Brain pericyte (primary cell): Measurements from ENCODE around the gene CRISP2.
"Not testable (repeated sequence)": the region's sequence is repeated elsewhere in the genome, so short reads cannot be mapped to it uniquely, and the experiment has no call there.

Experiments
- DNase-seq: peaks from one replicate; pipeline ENCODE4 v3.0.0-alpha.2; 2012; ENCODE audit warnings: low read depth, low spot score

Gene CRISP2

GRCh38 chr6:49713346-49713745 is at the start of gene CRISP2:
TSS of gene CRISP2 (minus strand) at chr6:49713543. CDS start at chr6:49709196, 4,347 bp downstream.
- DNase-seq: no peak

DNA sequence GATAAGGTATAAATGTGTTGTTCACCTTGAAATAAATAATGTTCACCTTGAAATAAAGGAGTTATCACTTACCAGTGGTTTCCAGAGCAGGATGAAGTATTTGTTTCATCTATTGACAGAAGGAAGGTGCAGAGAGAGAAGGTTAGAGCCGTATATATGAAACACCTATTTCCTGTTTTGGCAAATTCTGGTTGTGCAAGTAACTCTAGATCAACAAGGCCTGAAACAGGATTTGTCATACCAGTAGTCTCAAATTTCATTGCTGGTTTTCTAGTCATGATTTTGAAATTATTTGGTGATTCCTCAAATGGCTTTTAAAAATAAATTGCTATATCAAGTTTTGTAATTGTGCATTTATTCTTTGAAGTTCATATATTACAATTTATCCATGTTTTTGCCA is 30.9 kb upstream of the CRISP2 start, which contains the start of gene CRISP3:
CRISP3 (minus strand) TSS at position 130 of the 400 bp plus-strand sequence; CDS start at position 109, 21 bp downstream.
- no peak for DNase-seq

DNA sequence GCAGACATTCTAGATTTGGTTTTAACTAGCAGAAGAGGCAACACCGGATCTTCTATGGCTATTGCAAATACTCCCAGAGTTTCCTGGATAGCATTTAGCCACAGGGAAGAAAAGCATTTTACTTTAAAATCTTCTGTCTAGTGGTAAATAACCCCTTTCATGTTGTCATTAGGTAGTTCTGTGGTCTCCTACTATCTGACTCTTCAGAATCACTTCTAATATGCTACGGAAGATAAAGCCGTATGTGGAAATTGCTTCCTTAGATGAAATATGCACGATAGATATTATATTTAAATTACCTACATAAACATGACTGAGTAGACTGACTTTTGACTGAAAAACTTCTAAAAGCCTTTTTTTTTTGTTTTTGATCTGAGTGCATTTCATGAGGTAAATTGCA is 30.1 kb upstream of the CRISP2 start:
- no peak for DNase-seq

- no peak for DNase-seq
These were observed 26.1 kb upstream of the CRISP2 start for GRCh38 chr6:49739423-49739822.

- no peak for DNase-seq
These were observed 22.7 kb upstream of the CRISP2 start for GRCh38 chr6:49736017-49736508.

DNA sequence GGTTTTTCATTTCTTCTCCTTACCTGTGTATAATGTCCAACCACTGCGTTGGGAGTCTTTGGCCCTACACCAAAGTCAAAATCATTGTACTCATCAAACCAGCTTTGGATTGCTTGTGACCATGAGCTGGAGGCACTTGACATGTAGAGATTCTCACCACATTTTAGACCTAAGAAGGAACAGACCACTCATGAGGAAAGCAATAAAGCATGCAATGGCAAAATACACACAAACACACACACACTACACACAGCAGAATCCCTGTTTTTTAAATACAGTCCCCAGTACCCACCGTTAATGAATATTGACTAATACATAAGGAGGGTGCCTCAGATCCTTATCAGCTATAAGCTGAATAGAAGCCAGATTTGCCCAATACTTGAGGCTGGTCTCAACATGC is 20.3 kb upstream of the CRISP2 start:
- no peak for DNase-seq

- DNase-seq: no peak
These were observed 19.4 kb upstream of the CRISP2 start for GRCh38 chr6:49732781-49733180.

DNA sequence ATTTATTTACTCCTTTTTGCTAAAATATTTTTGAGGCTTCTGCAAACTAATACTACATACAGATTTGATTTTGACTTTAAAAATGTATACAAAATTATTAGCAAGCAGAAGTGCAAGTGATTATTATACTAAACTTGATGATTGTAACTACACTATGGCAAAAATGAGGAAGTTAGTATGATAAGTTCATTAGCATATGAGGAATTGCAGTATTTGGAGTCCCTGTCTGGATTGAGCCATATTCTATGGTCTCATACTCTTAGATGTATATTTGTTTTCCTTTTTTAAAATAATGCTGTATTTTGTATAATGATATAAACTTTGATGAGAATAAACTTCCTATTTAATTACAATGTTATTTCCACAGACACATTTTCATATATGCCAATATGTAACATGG is 16.9 kb upstream of the CRISP2 start:
- DNase-seq: no peak

- not testable (repeated sequence) for DNase-seq
These were observed 10.6 kb upstream of the CRISP2 start for GRCh38 chr6:49723917-49724316.

DNA sequence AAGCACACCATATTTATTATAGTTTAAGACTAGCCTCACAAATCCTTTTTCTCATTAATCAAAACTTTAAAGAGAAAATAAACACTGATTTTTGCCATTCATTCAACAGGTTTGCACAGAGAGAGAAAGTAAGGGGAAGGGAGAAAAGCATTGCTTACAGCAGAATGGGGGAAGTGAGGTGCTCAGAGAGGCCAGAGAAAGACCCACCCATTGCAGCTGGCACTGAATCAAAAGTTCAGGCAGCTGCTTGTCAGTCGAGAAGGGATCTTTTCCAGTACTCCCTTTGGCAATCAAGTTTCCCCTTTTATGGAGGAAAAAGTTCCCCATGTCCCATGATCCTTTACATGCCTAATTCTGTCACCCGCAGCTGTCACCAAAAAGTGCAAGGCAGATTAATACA is 8.0 kb upstream of the CRISP2 start:
- DNase-seq: no peak

DNA sequence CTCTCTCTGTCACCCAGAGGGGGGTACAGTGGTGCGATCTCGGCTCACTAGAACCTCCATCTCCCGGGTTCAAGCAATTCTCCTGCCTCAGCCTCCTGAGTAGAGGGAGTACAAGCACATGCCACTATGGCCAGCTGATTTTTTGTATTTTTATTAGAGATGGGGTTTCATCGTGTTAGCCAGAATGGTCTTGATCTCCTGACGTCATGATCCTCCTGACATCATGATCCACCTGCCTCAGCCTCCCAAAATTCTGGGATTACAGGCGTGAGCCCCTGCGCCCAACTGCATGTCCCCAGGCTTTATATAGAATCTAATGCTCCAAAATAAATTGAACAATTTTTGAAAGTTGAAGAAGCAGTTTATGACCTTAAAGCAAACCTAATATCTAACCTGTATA is 7.0 kb upstream of the CRISP2 start:
- no peak for DNase-seq

- DNase-seq: no peak
These were observed 14.9 kb downstream of the CRISP2 start for GRCh38 chr6:49698478-49698877.

- DNase-seq: no peak
These were observed 19.8 kb downstream of the CRISP2 start for GRCh38 chr6:49693512-49693911.

DNA sequence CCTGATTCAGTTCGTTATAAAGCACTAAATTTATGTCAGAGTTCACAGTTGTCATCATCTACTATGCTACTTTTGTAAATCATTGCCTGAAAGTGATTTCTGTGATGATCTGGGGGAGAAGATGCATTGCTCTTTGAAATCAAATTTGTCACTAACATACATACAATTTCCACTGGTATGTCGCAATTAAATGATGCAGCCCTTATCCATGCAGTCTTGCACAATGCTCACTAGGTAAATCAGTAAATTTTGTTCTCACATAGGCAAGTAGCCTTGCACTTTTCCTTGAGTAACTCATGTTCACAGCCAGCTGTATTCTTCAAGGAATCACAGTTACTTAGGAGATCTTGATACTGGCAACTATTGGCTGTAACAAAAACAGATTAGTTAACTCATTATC is 20.8 kb downstream of the CRISP2 start:
- no peak for DNase-seq

- DNase-seq: no peak
These were observed 36.6 kb downstream of the CRISP2 start for GRCh38 chr6:49676671-49677281.

DNA sequence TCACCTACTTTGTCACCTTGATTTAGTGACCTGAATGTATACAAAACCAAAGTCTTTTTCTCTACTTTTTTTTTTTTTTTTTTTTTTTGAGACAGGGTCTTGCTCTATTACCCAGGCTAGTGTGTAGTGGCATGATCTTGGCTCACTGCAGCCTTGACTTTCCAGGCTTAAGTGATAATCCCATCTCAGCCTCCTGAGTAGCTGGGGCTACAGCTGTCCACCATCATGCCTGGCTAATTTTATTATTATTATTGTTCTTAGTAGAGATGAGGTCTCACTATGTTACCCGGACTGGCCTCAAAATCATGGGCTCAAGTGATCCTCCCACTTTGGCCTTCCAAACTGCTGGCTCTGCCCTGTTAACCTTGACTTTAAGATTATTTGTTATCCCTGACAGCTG is 37.5 kb downstream of the CRISP2 start:
- no peak for DNase-seq

DNA sequence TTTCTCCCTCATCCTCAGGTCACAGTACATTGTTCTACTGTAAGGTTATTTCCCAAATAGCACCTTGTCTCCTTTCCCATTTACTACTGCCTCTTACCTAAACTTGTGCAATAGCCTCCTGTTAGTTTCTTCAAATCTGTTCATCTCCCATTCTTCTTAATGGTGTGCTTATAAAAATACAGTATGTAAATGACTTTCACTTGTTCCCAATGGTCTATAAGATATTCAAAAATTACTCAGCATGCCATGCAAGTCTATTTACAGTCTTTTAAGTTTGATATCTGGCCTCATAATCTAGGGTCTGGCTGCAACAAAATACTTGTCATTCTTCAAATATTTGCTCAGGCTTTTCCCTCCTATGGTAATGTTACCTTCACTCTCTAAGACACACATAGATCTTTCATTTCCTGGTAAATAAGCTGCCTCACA is 45.2 kb downstream of the CRISP2 start:
- no peak for DNase-seq

DNA sequence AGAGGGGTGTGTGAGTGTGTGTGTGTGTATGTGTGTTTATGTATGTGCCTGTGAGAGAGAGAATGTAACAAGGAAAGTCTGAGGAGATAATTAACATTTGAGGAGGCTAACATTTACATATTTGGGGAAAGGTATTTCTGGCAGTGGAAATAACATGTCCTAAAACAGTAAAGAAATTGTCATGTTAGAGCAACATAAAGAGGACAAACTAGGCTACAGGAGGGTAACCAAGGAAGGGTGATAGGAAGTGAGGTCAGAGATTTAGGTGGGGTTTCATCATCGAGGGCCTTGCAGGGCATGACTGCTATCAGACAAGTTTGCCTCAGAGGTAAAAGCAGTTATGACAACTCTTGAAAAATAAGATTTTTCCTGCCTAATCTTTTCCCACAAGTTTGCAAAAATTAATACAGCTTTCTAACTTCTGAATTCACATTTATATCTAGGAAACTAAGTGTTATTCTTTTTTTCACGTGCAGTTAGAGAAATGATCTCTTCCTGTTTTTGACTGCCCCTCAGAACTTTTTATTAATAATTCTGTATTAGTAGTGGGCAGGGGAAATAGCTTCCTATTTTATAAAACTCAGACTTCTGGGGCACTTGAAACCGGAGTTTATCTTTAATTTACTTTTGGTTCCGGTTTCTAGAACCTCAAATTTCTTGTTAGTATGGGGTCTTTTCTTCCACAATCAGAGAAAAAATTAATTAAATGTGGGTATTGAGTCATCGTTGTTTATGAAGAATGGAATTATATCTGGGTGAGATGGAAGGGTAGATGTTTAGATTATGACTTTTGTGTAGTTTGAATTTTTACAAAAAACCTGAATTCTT is 46.2 kb downstream of the CRISP2 start:
- no peak for DNase-seq

DNA sequence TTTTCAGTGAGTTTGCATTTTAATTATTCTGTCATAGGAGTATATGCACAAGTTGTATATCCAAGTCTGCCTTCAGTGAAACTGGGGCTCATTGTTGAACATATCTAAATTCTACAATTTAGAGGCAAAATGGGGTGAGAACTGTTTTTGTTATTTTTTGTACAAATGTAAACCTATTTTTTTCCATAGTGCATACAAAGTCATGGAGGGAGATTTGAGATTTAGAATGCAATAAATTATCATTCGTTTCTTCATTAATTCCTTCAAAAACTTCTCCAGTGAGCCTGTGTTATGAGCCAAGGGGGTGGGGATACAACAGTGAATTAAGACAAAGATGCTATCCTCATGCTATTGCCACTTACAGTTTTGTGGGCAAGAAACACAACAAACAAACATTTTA is 46.9 kb downstream of the CRISP2 start:
- no peak for DNase-seq

DNA sequence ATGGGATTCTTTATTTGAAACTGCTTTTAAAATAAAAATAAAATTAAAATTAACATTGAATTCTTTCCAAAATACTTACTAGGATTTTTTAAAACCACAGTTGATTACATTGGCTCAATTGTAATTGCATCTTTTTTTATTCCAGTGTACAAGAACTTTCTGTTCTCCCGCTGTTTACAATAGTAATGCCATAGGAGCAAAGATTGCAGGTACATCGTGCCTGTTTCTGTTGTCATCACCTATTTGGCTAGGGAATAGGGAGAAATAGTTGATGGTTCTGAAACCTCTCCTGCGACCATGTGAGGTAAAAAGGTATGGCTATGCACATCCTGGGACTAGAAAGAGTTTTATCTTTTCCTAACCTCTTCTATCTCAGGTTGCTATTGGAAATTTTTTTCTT is 48.5 kb downstream of the CRISP2 start:
- DNase-seq: no peak

DNA sequence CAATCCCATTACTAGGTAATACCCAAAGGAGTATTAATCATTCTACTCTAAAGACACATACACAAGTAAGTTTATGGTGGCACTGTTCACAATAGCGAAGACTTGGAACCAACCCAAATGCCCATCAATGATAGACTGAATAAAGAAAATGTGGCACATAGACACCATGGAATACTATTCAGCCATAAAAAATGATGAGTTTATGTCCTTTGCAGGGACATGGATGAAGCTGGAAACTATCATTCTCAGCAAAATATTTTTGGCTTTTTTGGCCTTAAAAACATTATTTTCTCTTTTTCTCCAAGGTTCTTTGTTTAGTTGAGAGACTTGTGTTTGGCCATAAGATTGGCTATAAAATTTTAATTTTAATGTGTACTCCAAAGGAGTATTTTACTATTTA is 49.3 kb downstream of the CRISP2 start:
- DNase-seq: not testable (repeated sequence)

GRCh38 chr6:49662892-49663261 is 50.5 kb downstream of the CRISP2 start:
- no peak for DNase-seq
